T-helper 2 cell treated with Interferon-gamma antibody and Interleukin-4, amounts not matched to agents 5 μg/mL and 100 μg/mL, for 36 hours (primary cell): ENCODE data around the gene SLFNL1.
A peak's percentile ranks its signal among the peaks of the same experiment; 100 is the strongest.

Experiments used
- DNase-seq: peaks from one replicate; pipeline ENCODE4 v3.0.0; 2021; ENCODE audit warnings: low spot score
- H3K27ac Mint-ChIP-seq: one replicate; pipeline ENCODE4 v1.8.0; 2021; ENCODE audit warnings: mild to moderate bottlenecking, mixed read lengths
- H3K27me3 Mint-ChIP-seq: one replicate; pipeline ENCODE4 v1.8.0; 2021; ENCODE audit warnings: low read depth, mixed read lengths
- H3K36me3 Mint-ChIP-seq: one replicate; pipeline ENCODE4 v1.8.0; 2021; ENCODE audit warnings: low read depth, mixed read lengths
- H3K4me1 Mint-ChIP-seq: one replicate; pipeline ENCODE4 v1.8.0; 2021; ENCODE audit warnings: low read depth, mixed read lengths
- H3K4me3 Mint-ChIP-seq: one replicate; pipeline ENCODE4 v1.8.0; 2022; ENCODE audit warnings: mild to moderate bottlenecking, moderate library complexity, mixed read lengths
- H3K9me3 Mint-ChIP-seq: one replicate; pipeline ENCODE4 v1.8.0; 2021; ENCODE audit warnings: mixed read lengths

The SLFNL1 gene

DNA sequence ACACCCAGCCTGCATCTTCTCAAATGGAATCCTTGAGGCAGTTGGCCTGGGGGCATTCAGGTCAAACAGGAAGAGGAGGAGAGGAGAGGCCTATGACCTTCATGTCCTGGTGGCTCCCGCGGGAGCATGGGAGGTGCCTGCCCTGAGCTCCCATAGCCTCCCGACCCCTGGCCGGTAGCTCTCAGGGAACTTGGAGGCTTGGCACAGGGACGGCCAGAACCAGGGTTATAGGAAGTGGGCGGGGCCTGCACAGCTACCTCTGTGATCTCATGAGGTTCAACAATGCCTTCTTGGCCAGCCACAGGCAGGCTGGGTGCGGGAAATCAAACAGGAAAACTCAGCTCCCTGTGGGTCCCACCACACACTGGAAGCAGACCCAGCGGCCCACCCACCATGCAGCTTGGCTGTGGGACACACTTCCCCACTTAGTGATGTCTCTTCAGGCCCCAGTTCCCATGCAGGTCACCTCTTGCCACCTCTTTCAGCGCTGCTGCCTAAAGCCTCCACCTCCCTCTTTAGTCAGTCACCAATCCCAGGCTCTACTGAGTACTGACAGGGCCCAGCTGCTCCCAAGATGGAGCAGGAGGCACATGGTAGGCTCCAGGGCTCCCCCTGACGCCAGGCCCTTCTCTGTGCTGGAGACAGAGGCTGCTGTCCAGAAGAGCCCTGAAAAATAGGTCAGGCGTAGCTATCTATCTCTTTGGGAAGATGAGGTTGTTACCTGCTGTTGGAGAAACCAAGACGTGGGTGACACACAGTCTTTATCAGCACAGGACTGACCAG, at the start of gene SLFNL1:
SLFNL1 (minus strand) TSS at position 200 of the 783 bp plus-strand sequence. CDS start 1,065 bp downstream, outside the sequence.
- Mint-ChIP-seq H3K36me3 (peaks cover 15% of the 10 kb centered on the region), H3K4me1 (no peaks in the 10 kb centered on the region), H3K9me3 (no peaks in the 10 kb centered on the region), H3K4me3 (no peak within 1 kb of the TSS), H3K27me3 (no peaks in the 10 kb centered on the region), H3K27ac (peak within 1 kb of the TSS; percentile 20)
- no peak for DNase-seq

DNA sequence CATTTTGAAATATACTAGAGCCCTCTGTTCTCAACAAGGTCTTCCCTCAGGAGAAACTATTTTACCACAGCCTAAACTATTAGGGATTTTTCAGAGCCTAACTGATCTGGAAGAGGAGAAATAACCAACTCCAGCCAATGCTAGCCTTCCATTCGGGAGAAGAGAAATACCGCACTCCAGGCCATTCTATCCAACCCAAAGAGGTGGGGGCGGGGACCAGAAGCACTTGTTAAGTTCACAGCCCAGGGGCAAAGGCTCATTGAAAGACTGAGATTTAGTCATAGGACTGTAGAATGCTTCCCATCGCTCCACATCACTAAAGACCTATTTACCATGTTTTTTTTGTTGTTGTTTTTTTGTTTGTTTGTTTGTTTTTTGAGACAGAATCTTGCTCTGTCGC, 35.4 kb upstream of the SLFNL1 start:
- no peaks in the 10 kb centered on the region for H3K27me3 Mint-ChIP-seq
- H3K36me3 Mint-ChIP-seq: peaks cover 25% of the 10 kb centered on the region
- no peak for DNase-seq
- H3K27ac Mint-ChIP-seq: no peak overlapping the region
- no peak overlapping the region for H3K4me3 Mint-ChIP-seq
- H3K9me3 Mint-ChIP-seq: no peaks in the 10 kb centered on the region
- H3K4me1 Mint-ChIP-seq: no peaks in the 10 kb centered on the region

DNA sequence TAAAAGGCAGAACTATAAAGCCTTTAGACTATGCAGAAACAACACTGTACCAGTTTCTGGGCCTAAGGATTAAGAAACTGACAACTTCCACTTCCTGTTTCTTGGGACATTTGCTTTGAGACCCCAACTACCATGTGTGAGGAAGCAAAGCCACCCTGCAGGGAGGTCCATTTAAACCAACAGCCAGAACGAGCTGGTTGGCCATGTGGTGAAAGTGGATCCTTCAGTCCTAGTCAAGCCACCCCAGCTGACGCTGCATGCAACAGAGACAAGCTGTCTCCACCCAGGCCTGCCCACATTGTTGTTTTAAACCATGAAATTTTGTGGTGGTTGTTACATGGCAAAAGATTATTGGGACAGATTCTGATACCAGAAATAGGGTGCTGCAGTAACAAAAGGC, 31.8 kb upstream of the SLFNL1 start:
- Mint-ChIP-seq H3K4me3 (no peak overlapping the region), H3K9me3 (no peaks in the 10 kb centered on the region), H3K4me1 (no peaks in the 10 kb centered on the region), H3K36me3 (peaks cover 10% of the 10 kb centered on the region), H3K27ac (no peak overlapping the region), H3K27me3 (no peaks in the 10 kb centered on the region)
- no peak for DNase-seq

DNA sequence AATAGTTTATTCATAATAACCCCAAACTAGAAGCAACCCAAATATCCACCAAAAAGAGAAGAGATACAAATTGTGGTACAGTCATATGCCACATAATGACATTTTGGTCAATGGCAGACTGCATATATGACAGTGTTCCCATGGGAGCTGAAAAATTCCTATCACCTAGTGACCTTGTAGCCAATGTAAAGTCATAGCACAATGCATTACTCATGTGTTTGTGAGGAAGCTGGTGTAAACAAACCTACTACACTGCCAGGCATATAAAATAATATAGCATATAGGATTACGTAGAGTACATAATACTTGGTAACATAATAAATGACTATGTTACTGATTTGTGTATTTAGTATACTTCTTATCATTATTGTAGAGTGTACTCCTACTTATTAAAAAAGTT, 29.5 kb upstream of the SLFNL1 start:
- no peak for DNase-seq
- no peak overlapping the region for H3K27ac Mint-ChIP-seq
- peaks cover 16% of the 10 kb centered on the region for H3K36me3 Mint-ChIP-seq
- H3K4me3 Mint-ChIP-seq: no peak overlapping the region
- H3K4me1 Mint-ChIP-seq: no peaks in the 10 kb centered on the region
- no peaks in the 10 kb centered on the region for H3K27me3 Mint-ChIP-seq
- H3K9me3 Mint-ChIP-seq: no peaks in the 10 kb centered on the region

DNA sequence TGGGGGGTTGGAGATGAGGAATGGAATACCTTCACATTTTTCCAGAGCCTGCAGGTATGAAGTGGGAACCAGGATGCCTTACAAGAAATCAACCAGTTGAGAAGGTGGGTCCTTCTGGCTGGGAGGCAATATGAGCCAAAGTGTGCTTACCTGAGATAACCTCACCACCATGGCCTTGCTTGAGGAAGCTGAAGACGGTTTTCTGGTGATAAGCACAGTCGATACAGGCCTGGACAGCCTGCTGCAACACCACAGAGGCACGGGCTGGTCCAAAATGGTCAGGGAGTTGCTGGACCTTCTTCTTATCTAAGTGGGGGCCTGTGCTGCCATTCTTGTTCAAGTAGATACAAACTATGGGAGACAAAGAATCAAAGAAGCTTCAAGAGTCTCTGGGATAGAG, 27.0 kb upstream of the SLFNL1 start:
- peaks cover 9% of the 10 kb centered on the region for H3K4me1 Mint-ChIP-seq
- no peak for DNase-seq
- H3K27ac Mint-ChIP-seq: no peak overlapping the region
- no peaks in the 10 kb centered on the region for H3K9me3 Mint-ChIP-seq
- no peaks in the 10 kb centered on the region for H3K27me3 Mint-ChIP-seq
- peaks cover 15% of the 10 kb centered on the region for H3K36me3 Mint-ChIP-seq
- H3K4me3 Mint-ChIP-seq: no peak overlapping the region

DNA sequence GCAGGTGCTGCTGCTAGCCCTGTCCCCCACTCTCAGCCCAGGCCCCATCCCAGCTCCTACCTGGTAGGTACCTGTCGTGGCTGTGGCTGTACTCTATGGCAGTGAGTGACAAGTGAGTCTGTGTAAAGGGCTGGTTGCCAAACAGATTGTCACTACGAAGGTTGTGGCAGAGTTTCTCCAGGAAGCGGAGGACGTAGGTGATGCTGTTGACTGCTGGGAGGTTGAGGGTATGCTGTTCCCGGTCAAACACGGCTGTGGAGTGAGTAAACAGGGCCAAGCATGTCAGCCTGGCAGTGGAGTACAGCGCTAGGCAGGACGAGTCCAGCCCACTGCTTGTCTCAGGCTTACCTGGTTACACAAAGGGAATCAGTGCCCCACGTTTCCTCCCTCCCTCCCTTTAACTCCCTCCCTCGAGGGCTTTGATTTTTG, 24.8 kb upstream of the SLFNL1 start:
- Mint-ChIP-seq H3K4me3 (no peak overlapping the region), H3K27me3 (no peaks in the 10 kb centered on the region), H3K27ac (no peak overlapping the region), H3K36me3 (peaks cover 14% of the 10 kb centered on the region), H3K4me1 (peaks cover 13% of the 10 kb centered on the region), H3K9me3 (no peaks in the 10 kb centered on the region)
- no peak for DNase-seq

DNA sequence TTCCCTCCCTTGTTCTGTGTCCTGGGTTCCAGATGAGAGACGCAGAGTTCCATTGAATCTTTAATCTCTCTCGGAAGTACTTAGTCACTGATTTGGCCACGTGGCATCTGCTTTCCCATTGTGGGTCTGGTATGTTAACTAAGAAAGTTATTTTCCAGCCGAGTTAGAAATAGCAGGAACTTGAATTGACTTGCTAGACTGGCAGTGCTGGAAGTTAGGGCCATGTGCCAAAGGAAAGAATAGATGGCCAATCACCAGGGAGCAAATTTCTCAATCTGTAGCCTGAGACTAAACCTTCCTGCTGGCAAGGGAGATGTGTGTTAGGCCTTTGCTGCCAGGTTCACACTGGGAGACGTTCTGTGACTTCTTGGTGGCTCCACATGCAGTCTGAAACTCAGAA, 24.2 kb upstream of the SLFNL1 start:
- no peaks in the 10 kb centered on the region for H3K9me3 Mint-ChIP-seq
- no peak for DNase-seq

DNA sequence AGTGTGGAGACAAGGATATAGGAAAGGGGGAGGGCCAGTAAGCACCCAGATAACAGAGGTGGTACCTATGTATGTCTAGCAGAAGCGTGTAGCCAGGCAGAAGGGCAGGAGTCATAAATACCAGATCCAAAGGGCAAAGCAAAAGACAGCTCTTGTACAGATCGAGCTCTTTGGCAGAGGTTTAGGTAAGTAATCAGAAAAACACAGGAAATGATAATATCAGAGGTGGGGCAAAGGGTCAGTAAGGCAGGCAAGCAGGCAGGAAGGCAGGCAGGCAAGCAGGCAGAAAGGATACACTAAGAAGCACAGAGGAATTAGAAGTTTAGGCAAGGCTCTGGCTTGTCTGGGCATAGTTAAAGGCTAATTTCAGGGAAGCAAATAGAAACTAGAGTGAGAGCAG, 22.7 kb upstream of the SLFNL1 start:
- peak overlapping the region; percentile 16 for H3K4me3 Mint-ChIP-seq
- no peaks in the 10 kb centered on the region for H3K9me3 Mint-ChIP-seq
- no peak for DNase-seq
- H3K4me1 Mint-ChIP-seq: peaks cover 13% of the 10 kb centered on the region
- peaks cover 19% of the 10 kb centered on the region for H3K36me3 Mint-ChIP-seq
- H3K27me3 Mint-ChIP-seq: no peaks in the 10 kb centered on the region
- H3K27ac Mint-ChIP-seq: peak overlapping the region; percentile 64

More for the DNA sequence above, 24.2 kb upstream of the SLFNL1 start:
- Mint-ChIP-seq H3K27me3 (no peaks in the 10 kb centered on the region), H3K36me3 (peaks cover 14% of the 10 kb centered on the region), H3K27ac (peak overlapping the region; percentile 33), H3K4me3 (no peak overlapping the region), H3K4me1 (peaks cover 13% of the 10 kb centered on the region)

DNA sequence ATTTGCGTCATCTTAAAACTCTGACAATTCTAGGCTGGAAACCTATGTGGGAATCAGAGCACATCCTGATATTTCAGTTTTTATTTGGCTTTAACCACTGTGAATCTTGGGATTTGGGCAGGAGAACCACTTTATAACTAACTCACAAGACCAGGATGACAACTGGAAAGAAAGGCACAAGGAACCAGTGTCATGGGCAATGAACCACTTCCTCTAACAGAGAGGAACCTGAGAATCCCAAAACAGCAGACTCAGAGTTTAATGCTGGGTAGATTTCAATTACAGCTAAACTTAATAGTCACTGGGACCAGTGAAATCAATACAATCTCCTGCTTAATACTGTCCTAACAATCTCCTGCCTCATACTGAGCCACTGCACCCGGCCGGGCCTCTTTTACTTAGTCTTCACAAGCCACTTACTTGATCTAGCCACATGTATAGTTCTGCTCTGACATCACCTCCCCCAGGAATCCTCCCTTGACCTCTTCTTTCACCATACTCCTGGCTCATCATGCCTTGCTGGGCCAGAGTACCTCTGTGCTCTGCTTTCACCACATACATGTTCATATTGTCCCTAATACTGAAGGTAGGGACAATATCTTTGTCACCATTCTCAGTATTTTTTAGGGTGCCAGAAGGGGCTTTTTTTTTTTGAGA, 20.2 kb upstream of the SLFNL1 start:
- DNase-seq: no peak

DNA sequence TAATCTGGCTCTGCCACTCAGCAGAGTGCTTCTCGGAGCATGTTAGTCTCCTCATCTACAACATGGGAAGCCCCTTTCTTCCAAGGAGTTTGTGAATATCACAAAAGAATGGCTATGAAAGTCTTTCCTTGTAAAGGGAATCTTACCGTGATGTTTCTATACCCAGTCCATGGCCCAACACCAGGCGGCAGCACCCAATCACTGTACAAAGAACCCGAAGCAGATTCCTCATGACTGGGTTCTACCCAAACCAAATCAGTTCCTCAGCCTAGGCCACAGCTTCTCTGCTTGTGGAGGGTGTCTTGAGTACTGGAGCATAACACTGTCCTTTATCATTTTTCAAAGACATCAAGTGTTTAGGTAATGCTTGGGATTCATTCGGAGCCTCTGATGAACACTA, 16.6 kb upstream of the SLFNL1 start:
- DNase-seq: no peak
- Mint-ChIP-seq H3K27me3 (no peaks in the 10 kb centered on the region), H3K9me3 (no peaks in the 10 kb centered on the region), H3K27ac (no peak overlapping the region), H3K4me3 (no peak overlapping the region), H3K4me1 (peaks cover 4% of the 10 kb centered on the region), H3K36me3 (peaks cover 16% of the 10 kb centered on the region)

More for the DNA sequence above, 20.2 kb upstream of the SLFNL1 start:
- Mint-ChIP-seq H3K4me1 (peaks cover 13% of the 10 kb centered on the region), H3K36me3 (peaks cover 15% of the 10 kb centered on the region), H3K9me3 (no peaks in the 10 kb centered on the region), H3K27ac (peak overlapping the region; percentile 14), H3K27me3 (no peaks in the 10 kb centered on the region), H3K4me3 (no peak overlapping the region)

DNA sequence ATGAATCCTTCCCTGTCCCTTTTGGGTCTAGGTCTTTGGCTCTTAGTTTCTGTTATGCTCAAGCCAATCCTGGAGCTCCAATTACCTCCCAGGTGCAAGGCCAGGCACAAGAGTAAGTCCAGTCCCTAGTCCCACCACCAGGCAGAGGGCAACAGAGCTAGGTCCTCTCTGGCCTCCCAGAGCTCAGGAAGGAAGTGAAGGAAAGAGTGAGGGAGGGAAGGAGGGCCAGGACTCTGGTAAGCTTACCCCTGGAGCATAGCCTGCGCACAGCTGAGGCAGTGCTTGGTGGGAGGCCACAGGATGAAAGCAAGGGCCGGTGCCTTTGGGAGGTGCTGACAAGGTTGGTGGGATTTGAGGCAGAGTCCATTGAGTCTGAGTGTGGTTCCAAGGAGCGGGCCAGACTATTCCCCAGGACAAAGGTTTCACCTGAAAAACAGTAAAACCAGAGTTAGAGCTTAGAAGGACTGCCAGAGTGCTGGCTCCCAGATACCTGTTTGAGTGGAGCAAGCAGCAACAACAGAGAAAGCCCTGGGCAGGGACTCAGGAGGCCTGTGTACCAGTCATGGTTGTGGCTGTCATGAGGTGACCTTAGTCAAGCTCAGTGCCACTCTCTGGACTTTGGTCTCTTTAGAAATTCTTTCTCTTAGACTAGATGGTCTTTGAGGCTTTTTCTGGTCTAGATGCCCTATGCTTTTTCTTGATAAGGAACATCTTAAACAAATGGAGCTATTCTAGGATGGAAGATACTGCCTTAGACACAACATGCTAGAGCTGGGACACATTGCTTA, 15.8 kb upstream of the SLFNL1 start:
- no peak overlapping the region for H3K4me3 Mint-ChIP-seq
- H3K27ac Mint-ChIP-seq: no peak overlapping the region
- H3K9me3 Mint-ChIP-seq: no peaks in the 10 kb centered on the region
- DNase-seq: no peak
- H3K27me3 Mint-ChIP-seq: no peaks in the 10 kb centered on the region
- peaks cover 4% of the 10 kb centered on the region for H3K4me1 Mint-ChIP-seq
- H3K36me3 Mint-ChIP-seq: peaks cover 16% of the 10 kb centered on the region

DNA sequence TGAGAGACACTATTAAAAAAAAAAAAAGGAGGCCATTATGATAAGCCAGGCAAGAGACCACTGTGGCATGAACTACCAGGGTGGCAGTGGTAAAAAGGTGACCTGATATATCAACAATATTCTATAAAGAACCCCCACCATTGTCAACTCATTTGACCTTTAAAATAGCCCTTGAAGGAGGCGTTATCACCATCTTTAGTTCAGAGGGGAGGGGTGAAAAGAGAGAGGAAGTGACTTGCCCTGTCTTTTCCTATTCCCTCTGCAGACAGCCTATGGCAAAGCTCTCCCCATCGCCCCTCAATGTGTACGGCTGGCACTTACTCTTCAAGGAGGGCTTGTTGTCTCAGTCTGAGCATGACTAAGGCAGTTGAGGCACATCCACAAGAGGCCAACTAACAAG, 11.7 kb upstream of the SLFNL1 start:
- H3K4me1 Mint-ChIP-seq: no peaks in the 10 kb centered on the region

DNA sequence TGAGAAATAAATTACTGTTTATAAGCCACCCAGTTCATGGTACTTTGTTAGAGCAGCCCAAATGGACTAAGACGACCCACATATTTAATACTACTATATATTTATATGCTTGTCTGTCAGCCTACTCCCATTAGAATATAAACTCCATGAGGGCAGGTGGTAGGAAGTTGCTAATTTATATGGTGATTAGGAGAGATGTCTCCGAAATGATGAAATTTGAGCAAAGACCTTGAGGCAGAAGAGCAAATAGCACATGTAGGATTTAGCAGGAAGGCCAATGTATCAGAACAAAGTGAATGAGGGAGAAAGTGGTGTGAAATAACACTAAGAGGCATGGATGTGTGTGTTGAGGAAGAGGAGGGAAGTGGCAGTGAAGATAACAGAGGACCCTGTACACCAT, 10.6 kb upstream of the SLFNL1 start:
- Mint-ChIP-seq H3K27ac (no peak overlapping the region), H3K9me3 (no peaks in the 10 kb centered on the region), H3K4me3 (no peak overlapping the region), H3K27me3 (no peaks in the 10 kb centered on the region), H3K36me3 (peaks cover 28% of the 10 kb centered on the region), H3K4me1 (no peaks in the 10 kb centered on the region)
- DNase-seq: no peak

More for the DNA sequence above, 11.7 kb upstream of the SLFNL1 start:
- Mint-ChIP-seq H3K9me3 (no peaks in the 10 kb centered on the region), H3K4me3 (no peak overlapping the region), H3K27me3 (no peaks in the 10 kb centered on the region), H3K27ac (no peak overlapping the region), H3K36me3 (peaks cover 28% of the 10 kb centered on the region)
- DNase-seq: no peak
